ENCODE results near the gene DEFB131B. TPM values are rescaled to one million over a fixed set of nuclear protein-coding genes. Genes with fewer than 3 reads are reported as not detected.
"Not testable (repeated sequence)": the region's sequence is repeated elsewhere in the genome, so short reads cannot be mapped to it uniquely, and the experiment has no call there.

Gene DEFB131B
- total and polyA plus RNA-seq, 9 donors = not detected

GRCh38 chr11:71908218-71908617 is 30.0 kb downstream of the DEFB131B start:
- Histone ChIP-seq H3K27me3 (no peaks in the 10 kb centered on the region), H3K9me3 (no peaks in the 10 kb centered on the region), H3K4me3 (no peak overlapping the region), H3K4me1 (ENCODE audit: insufficient read depth) (no peaks in the 10 kb centered on the region), H3K27ac (no peak overlapping the region), H3K36me3 (no peaks in the 10 kb centered on the region)
- intact Hi-C loops (cut with DNase I) = no loop called here
- 84 to 97% (median 91%) methylated on average over 9 of the region's 9 CpGs for WGBS, 3 donors
- TF ChIP-seq CTCF (IDR thresholded peaks at IDR 0.05) = no peak
- no peak for TF ChIP-seq POLR2A (IDR thresholded peaks at IDR 0.05)
- TF ChIP-seq EP300 (IDR thresholded peaks at IDR 0.05) = no peak
- DNase-seq = no peak

GRCh38 chr11:71910775-71911174 is 32.5 kb downstream of the DEFB131B start:
- intact Hi-C loops (cut with DNase I); DNase-seq; H3K27me3 ChIP-seq; H3K36me3 ChIP-seq; H3K4me3 ChIP-seq; H3K4me1 ChIP-seq (ENCODE audit: insufficient read depth); H3K9me3 ChIP-seq; H3K27ac ChIP-seq: not testable (repeated sequence)
- 87 to 89% (median 87%) methylated on average over 5 of the region's 5 CpGs for WGBS, 3 donors

DNA sequence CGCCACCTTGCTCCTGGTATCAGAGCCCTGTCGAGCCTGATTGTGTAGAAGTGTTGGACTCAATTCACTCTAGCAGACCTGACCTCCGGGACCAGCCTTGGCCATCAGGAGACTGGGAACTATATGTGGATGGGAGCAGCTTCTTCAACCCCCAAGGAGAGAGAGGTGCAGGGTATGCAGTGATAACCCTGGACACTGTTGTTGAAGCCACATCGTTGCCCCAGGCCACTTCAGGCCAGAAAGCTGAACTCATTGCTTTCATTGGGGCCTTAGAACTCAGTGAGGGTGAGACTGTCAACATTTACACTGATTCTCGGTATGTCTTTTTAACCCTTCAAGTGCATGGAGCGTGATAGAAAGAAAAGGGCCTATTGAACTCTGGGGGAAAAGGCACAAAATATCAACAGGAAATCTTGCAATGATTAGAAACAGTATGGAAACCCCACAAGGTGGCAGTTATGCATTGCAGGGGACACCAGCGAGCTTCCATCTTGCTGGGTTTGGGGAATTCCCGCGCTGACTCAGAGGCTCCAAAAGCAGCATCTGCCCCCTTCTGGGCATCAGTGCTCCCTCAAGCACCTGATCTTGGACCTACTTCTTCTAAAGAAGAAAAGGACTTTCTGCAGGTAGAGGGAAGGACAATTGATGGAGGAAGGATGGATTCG is 33.2 kb downstream of the DEFB131B start:
- H3K27me3 ChIP-seq; intact Hi-C loops (cut with DNase I); H3K27ac ChIP-seq; H3K36me3 ChIP-seq; H3K9me3 ChIP-seq; DNase-seq; H3K4me1 ChIP-seq (ENCODE audit: insufficient read depth); H3K4me3 ChIP-seq: not testable (repeated sequence)
- 85 to 89% (median 87%) methylated on average over 10 of the region's 10 CpGs for WGBS, 3 donors

GRCh38 chr11:71911986-71912340 is 33.7 kb downstream of the DEFB131B start:
- H3K9me3 ChIP-seq; H3K27me3 ChIP-seq; H3K4me3 ChIP-seq; H3K36me3 ChIP-seq; intact Hi-C loops (cut with DNase I); DNase-seq; H3K4me1 ChIP-seq (ENCODE audit: insufficient read depth); H3K27ac ChIP-seq: not testable (repeated sequence)
- WGBS, 3 donors = 93 to 95% (median 95%) methylated on average over 10 of the region's 10 CpGs

DNA sequence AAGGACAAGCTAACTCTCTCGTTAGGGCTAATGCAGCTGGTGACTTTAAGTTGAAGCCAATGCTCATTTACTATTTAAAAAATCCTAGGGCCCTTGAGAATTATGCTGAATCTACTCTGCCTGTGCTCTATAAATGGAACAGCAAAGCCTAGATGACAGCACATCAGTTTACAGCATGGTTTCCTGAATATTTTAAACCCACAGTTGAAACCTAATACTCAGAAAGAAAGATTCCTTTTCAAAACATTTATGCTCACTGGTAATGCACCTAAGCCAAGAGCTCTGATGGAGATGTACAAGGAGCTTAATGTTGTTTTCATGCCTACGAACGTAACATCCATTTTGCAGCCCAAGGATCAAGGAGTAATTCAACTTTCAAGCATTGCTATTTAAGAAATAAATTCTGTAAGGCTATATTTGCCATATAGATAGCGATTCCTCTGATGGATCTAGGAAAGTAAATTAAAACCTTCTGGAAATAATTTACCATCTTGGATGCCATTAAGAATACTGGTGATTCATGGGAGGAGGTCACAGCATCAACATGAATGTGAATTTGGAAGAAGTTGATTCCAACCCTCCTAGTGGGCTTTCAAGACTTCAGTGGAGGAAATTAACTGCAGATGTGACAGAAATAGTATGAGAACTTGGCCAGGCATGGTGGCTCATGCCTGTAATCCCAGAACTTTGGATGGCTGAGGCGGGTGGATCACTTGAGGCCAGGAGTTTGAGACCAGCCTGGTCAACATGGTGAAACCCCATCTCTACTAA is 35.7 kb downstream of the DEFB131B start:
- no peak for DNase-seq
- intact Hi-C loops (cut with DNase I) = no loop called here
- Histone ChIP-seq H3K27me3 (no peaks in the 10 kb centered on the region), H3K36me3 (no peaks in the 10 kb centered on the region), H3K4me3 (no peak overlapping the region), H3K4me1 (ENCODE audit: insufficient read depth) (no peaks in the 10 kb centered on the region), H3K27ac (no peak overlapping the region), H3K9me3 (no peaks in the 10 kb centered on the region)
- WGBS, 3 donors = 95 to 96% (median 95%) methylated on average over 5 of the region's 5 CpGs
- TF ChIP-seq EP300 (IDR thresholded peaks at IDR 0.05) (no peak), POLR2A (IDR thresholded peaks at IDR 0.05) (no peak), CTCF (IDR thresholded peaks at IDR 0.05) (no peak)

- Histone ChIP-seq H3K4me1 (ENCODE audit: insufficient read depth) (no peaks in the 10 kb centered on the region), H3K27me3 (no peaks in the 10 kb centered on the region), H3K4me3 (no peak overlapping the region), H3K9me3 (no peaks in the 10 kb centered on the region), H3K27ac (no peak overlapping the region), H3K36me3 (no peaks in the 10 kb centered on the region)
- no peak for TF ChIP-seq POLR2A (IDR thresholded peaks at IDR 0.05)
- WGBS, 3 donors = 93 to 95% (median 93%) methylated on average over 7 of the region's 7 CpGs
- no peak for DNase-seq
- intact Hi-C loops (cut with DNase I) = no loop called here
Observed at GRCh38 chr11:71914617-71915189, 36.5 kb downstream of the DEFB131B start.
